Thyroid gland (tissue), 4 donors: ENCODE measurements around the gene PIEZO2.

Experiments used
- POLR2A ChIP-seq, 2 donors: fragments of 450-650 bp; IDR thresholded peaks; one replicate each; pipeline ENCODE4 v1.6.1; 2017; ENCODE audit warnings: antibody characterized with exemption in 2 of 2, mild to moderate bottlenecking in 2 of 2, moderate library complexity in 1 of 2
- TF ChIP-seq, protein P1 (sequence below), 6 experiments: fragments of 200-600 bp in 3 of 6; fragments of 450-650 bp in 3 of 6; sonication (generic) in 3 of 6; IDR thresholded peaks; one replicate each; pipeline ENCODE4 v1.5.1; 2016 to 2019; ENCODE audit warnings: antibody characterized with exemption in 6 of 6, mild to moderate bottlenecking in 2 of 6, inconsistent platforms in 1 of 6, moderate library complexity in 1 of 6

DNA sequence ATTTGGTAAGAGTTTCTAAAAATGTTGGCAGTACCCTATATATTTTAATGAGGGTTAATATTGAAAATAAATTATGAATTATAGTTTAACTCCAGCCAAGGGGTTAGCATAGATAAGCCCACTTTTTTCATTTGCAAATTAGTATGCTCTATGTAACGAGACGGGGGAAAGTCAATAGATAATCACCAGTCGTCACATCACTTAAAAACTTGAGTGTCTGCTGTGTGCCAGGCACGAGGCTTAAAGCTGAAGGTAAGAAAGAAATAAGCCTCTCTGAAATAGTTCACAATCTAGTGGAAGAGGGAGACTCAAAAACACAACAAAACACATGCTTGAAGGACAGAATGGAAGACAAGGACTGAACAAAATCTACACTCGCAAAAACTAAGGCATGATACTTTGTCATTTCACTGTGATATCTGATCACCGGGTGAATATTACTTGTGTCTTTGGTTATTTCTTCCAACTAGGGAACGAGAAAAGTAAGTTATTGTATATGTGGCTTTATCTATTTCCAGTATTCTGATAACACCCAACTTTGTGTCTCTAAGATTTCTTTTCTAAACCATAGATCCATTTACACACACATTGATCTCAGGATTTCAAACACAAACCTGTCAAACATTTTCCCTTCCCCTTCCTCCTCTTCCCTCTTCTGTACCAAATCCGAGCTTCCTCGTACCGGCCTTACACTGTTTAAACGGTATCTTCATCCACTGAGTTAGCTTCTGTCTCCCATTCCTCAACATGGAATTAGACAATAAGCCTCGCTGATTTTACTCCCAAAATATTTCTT, 199.1 kb downstream of the PIEZO2 start:
- TF ChIP-seq, protein P1, sequence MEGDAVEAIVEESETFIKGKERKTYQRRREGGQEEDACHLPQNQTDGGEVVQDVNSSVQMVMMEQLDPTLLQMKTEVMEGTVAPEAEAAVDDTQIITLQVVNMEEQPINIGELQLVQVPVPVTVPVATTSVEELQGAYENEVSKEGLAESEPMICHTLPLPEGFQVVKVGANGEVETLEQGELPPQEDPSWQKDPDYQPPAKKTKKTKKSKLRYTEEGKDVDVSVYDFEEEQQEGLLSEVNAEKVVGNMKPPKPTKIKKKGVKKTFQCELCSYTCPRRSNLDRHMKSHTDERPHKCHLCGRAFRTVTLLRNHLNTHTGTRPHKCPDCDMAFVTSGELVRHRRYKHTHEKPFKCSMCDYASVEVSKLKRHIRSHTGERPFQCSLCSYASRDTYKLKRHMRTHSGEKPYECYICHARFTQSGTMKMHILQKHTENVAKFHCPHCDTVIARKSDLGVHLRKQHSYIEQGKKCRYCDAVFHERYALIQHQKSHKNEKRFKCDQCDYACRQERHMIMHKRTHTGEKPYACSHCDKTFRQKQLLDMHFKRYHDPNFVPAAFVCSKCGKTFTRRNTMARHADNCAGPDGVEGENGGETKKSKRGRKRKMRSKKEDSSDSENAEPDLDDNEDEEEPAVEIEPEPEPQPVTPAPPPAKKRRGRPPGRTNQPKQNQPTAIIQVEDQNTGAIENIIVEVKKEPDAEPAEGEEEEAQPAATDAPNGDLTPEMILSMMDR (IDR thresholded peaks at IDR 0.05): no peak
- TF ChIP-seq POLR2A (IDR thresholded peaks at IDR 0.05): no peak
